ENCODE data around the gene KRT79. TPM values are rescaled to one million over a fixed set of nuclear protein-coding genes. Genes with fewer than 3 reads are reported as not detected.

KRT79 gene
- total and polyA plus RNA-seq, 2 donors (not counting 1 experiment from before 2014, with no cell fraction given): not detected

- no peaks in the 10 kb centered on the region for H3K79me2 ChIP-seq (ENCODE audit: control insufficient read depth, insufficient read depth, low read length)
- H3K4me2 ChIP-seq (ENCODE audit: extremely low read depth, insufficient read depth, low read length): no peak overlapping the region
- no peak overlapping the region for H3K27ac ChIP-seq (ENCODE audit: insufficient read depth, low read length)
- no peak overlapping the region for H3K9ac ChIP-seq (ENCODE audit: insufficient read depth, low read length)
- no peaks in the 10 kb centered on the region for H4K20me1 ChIP-seq (ENCODE audit: control insufficient read depth, extremely low read depth, insufficient read depth, low read length)
- no peak overlapping the region for H3K4me3 ChIP-seq (replicated peaks in 1 of 4; ENCODE audit: control extremely low read depth in 1 of 4, insufficient read depth in 1 of 4, low read depth in 3 of 4, low read length in 4 of 4)
- H3K27me3 ChIP-seq (ENCODE audit: control insufficient read depth, insufficient read depth, low read length): no peaks in the 10 kb centered on the region
- H3K36me3 ChIP-seq (ENCODE audit: control insufficient read depth, insufficient read depth, low read length): no peaks in the 10 kb centered on the region
- DNase-seq (ENCODE audit: low read depth in 2 of 2): no peak
- H3K4me1 ChIP-seq (ENCODE audit: control insufficient read depth, extremely low read depth, insufficient read depth, low read length): no peaks in the 10 kb centered on the region
- H3K9me3 ChIP-seq (ENCODE audit: control insufficient read depth, insufficient read depth, low read depth, low read length): no peaks in the 10 kb centered on the region
- TF ChIP-seq EZH2 (IDR thresholded peaks at IDR 0.05; ENCODE audit: low read length, missing control alignments): no peak
- TF ChIP-seq, protein P1, sequence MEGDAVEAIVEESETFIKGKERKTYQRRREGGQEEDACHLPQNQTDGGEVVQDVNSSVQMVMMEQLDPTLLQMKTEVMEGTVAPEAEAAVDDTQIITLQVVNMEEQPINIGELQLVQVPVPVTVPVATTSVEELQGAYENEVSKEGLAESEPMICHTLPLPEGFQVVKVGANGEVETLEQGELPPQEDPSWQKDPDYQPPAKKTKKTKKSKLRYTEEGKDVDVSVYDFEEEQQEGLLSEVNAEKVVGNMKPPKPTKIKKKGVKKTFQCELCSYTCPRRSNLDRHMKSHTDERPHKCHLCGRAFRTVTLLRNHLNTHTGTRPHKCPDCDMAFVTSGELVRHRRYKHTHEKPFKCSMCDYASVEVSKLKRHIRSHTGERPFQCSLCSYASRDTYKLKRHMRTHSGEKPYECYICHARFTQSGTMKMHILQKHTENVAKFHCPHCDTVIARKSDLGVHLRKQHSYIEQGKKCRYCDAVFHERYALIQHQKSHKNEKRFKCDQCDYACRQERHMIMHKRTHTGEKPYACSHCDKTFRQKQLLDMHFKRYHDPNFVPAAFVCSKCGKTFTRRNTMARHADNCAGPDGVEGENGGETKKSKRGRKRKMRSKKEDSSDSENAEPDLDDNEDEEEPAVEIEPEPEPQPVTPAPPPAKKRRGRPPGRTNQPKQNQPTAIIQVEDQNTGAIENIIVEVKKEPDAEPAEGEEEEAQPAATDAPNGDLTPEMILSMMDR (conservative IDR thresholded peaks at IDR 0.05 in 1 of 2, IDR thresholded peaks at IDR 0.05 in 1 of 2; ENCODE audit: low read depth in 1 of 2, low read length in 2 of 2): no peak
- H2AFZ ChIP-seq (ENCODE audit: low read length): no peak overlapping the region
Measured at GRCh38 chr12:52834727-52835001, 553 bp upstream of the KRT79 start.

DNA sequence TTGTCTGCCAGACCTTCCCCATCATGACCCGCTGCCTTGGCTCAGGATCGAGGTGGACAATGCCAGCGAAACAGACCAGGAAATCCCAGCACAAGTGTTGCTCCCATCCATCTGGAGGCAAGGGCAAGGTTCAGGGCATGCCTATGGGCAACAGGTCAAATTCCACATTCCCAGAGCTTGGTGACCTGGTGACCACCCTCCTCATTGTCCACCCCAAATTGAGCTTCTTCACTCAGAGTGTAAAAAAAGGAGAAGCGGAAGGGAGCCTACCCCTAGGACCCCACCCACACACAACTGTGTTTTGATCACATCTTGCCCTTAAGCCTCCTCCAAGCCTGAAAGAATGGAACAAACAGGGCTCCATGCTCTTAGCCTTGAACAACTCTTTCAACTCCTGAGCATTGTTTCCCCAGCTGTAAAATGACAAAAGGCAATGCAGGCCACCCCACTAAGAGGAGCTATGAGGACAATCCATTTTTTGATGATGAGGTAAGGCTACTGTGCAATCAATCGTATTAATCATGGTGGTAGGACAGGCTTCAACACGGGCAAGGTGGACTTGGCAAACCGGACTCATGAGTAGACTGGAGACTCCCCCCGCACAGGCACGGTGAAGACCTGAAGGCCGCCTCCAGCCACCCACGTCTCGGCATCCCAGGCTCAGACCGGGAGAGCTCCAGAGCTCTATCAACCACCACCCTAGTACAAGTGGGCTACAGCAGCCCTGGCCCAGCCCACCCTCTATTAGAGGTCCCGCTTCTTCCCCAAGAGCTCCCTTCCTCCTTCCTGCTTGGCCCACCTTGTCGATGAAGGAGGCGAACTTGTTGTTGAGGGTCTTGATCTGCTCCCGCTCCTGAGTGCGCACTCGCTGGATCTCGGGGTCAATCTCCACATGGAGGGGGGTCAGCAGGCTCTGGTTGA is 866 bp downstream of the KRT79 start:
- Histone ChIP-seq H3K9ac (ENCODE audit: insufficient read depth, low read length) (no peak overlapping the region), H3K4me1 (ENCODE audit: control insufficient read depth, extremely low read depth, insufficient read depth, low read length) (no peaks in the 10 kb centered on the region), H3K9me3 (ENCODE audit: control insufficient read depth, insufficient read depth, low read depth, low read length) (no peaks in the 10 kb centered on the region), H3K4me2 (ENCODE audit: extremely low read depth, insufficient read depth, low read length) (no peak overlapping the region), H3K27ac (ENCODE audit: insufficient read depth, low read length) (no peak overlapping the region), H3K27me3 (ENCODE audit: control insufficient read depth, insufficient read depth, low read length) (no peaks in the 10 kb centered on the region), H3K4me3 (replicated peaks in 1 of 4; ENCODE audit: control extremely low read depth in 1 of 4, insufficient read depth in 1 of 4, low read depth in 3 of 4, low read length in 4 of 4) (no peak overlapping the region), H3K36me3 (ENCODE audit: control insufficient read depth, insufficient read depth, low read length) (no peaks in the 10 kb centered on the region), H2AFZ (ENCODE audit: low read length) (no peak overlapping the region), H3K79me2 (ENCODE audit: control insufficient read depth, insufficient read depth, low read length) (no peaks in the 10 kb centered on the region), H4K20me1 (ENCODE audit: control insufficient read depth, extremely low read depth, insufficient read depth, low read length) (no peaks in the 10 kb centered on the region)
- DNase-seq (ENCODE audit: low read depth in 2 of 2): peak in 1 of 2 donors; percentile 32
- no peak for TF ChIP-seq EZH2 (IDR thresholded peaks at IDR 0.05; ENCODE audit: low read length, missing control alignments)
- TF ChIP-seq, protein P1 (conservative IDR thresholded peaks at IDR 0.05 in 1 of 2, IDR thresholded peaks at IDR 0.05 in 1 of 2; ENCODE audit: low read depth in 1 of 2, low read length in 2 of 2): no peak

- TF ChIP-seq EZH2 (IDR thresholded peaks at IDR 0.05; ENCODE audit: low read length, missing control alignments): no peak
- TF ChIP-seq, protein P1 (conservative IDR thresholded peaks at IDR 0.05 in 1 of 2, IDR thresholded peaks at IDR 0.05 in 1 of 2; ENCODE audit: low read depth in 1 of 2, low read length in 2 of 2): no peak
- H3K9ac ChIP-seq (ENCODE audit: insufficient read depth, low read length): no peak overlapping the region
- no peak overlapping the region for H3K27ac ChIP-seq (ENCODE audit: insufficient read depth, low read length)
- H3K27me3 ChIP-seq (ENCODE audit: control insufficient read depth, insufficient read depth, low read length): no peaks in the 10 kb centered on the region
- DNase-seq (ENCODE audit: low read depth in 2 of 2): no peak
- no peak overlapping the region for H3K4me2 ChIP-seq (ENCODE audit: extremely low read depth, insufficient read depth, low read length)
- H4K20me1 ChIP-seq (ENCODE audit: control insufficient read depth, extremely low read depth, insufficient read depth, low read length): no peaks in the 10 kb centered on the region
- H3K4me3 ChIP-seq (replicated peaks in 1 of 4; ENCODE audit: control extremely low read depth in 1 of 4, insufficient read depth in 1 of 4, low read depth in 3 of 4, low read length in 4 of 4): no peak overlapping the region
- no peak overlapping the region for H2AFZ ChIP-seq (ENCODE audit: low read length)
- no peaks in the 10 kb centered on the region for H3K4me1 ChIP-seq (ENCODE audit: control insufficient read depth, extremely low read depth, insufficient read depth, low read length)
- H3K79me2 ChIP-seq (ENCODE audit: control insufficient read depth, insufficient read depth, low read length): no peaks in the 10 kb centered on the region
- H3K36me3 ChIP-seq (ENCODE audit: control insufficient read depth, insufficient read depth, low read length): no peaks in the 10 kb centered on the region
- no peaks in the 10 kb centered on the region for H3K9me3 ChIP-seq (ENCODE audit: control insufficient read depth, insufficient read depth, low read depth, low read length)
Measured at GRCh38 chr12:52832451-52832850, 1.7 kb downstream of the KRT79 start.

Measured in fibroblast of lung (primary cell).